Ishikawa (cell line): ENCODE results near the gene NCAPG2.

Source experiments
- CEBPB ChIP-seq: IDR thresholded peaks from 2 replicates; pipeline ENCODE4 v1.6.1; 2012
- CREB1 ChIP-seq: IDR thresholded peaks from 2 replicates; pipeline ENCODE4 v1.6.1; 2012; ENCODE audit warnings: low read depth
- EGR1 ChIP-seq: IDR thresholded peaks from 2 replicates; pipeline ENCODE4 v1.6.1; 2012
- EP300 ChIP-seq: IDR thresholded peaks from 2 replicates; pipeline ENCODE4 v1.6.1; 2012; ENCODE audit warnings: borderline replicate concordance
- FOXM1 ChIP-seq: IDR thresholded peaks from 2 replicates; pipeline ENCODE4 v1.6.1; 2012; ENCODE audit warnings: low read depth, borderline replicate concordance
- NFIC ChIP-seq: IDR thresholded peaks from 2 replicates; pipeline ENCODE4 v1.6.1; 2012
- RAD21 ChIP-seq: IDR thresholded peaks from 2 replicates; pipeline ENCODE4 v1.6.1; 2012; ENCODE audit warnings: low read depth
- TAF1 ChIP-seq: IDR thresholded peaks from 2 replicates; pipeline ENCODE4 v1.6.1; 2012; ENCODE audit warnings: low read depth, mild to moderate bottlenecking
- TCF12 ChIP-seq: IDR thresholded peaks from 2 replicates; pipeline ENCODE4 v1.6.1; 2012; ENCODE audit warnings: low read depth
- TEAD4 ChIP-seq: IDR thresholded peaks from 2 replicates; pipeline ENCODE4 v1.6.1; 2012
- YY1 ChIP-seq: IDR thresholded peaks from 2 replicates; pipeline ENCODE4 v1.6.1; 2012; ENCODE audit warnings: low read depth
- ZBTB7A ChIP-seq: IDR thresholded peaks from 2 replicates; pipeline ENCODE4 v1.6.1; 2012; ENCODE audit warnings: low read depth
- TF ChIP-seq, protein P1 (sequence below): IDR thresholded peaks from 2 replicates; pipeline ENCODE4 v1.6.1; 2012; ENCODE audit warnings: low read depth, mild to moderate bottlenecking
- TF ChIP-seq, protein P2 (sequence below): IDR thresholded peaks from 2 replicates; pipeline ENCODE4 v1.6.1; 2012
- TF ChIP-seq, protein P3 (sequence below): IDR thresholded peaks from 2 replicates; pipeline ENCODE4 v1.6.1; 2012

NCAPG2 gene

DNA sequence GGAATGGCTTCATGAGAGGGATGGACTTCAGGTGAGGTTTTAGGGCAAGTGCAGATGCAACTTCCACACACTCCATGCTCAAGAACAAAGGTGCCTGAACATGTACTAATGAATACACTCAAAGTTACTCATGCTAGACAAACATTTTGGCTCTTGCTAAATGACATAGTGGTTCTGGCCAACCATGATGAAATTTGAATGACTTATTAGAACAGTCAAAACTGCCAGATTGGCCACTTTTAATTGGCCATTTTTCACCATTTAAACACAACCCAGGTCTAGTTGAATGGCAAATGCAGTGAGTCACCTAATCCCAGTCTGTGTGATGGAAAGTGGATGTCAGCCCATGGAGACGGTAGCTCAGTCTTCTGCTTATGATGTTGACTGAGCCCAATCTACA lies 112.1 kb downstream of the NCAPG2 start:
- TF ChIP-seq, protein P1, sequence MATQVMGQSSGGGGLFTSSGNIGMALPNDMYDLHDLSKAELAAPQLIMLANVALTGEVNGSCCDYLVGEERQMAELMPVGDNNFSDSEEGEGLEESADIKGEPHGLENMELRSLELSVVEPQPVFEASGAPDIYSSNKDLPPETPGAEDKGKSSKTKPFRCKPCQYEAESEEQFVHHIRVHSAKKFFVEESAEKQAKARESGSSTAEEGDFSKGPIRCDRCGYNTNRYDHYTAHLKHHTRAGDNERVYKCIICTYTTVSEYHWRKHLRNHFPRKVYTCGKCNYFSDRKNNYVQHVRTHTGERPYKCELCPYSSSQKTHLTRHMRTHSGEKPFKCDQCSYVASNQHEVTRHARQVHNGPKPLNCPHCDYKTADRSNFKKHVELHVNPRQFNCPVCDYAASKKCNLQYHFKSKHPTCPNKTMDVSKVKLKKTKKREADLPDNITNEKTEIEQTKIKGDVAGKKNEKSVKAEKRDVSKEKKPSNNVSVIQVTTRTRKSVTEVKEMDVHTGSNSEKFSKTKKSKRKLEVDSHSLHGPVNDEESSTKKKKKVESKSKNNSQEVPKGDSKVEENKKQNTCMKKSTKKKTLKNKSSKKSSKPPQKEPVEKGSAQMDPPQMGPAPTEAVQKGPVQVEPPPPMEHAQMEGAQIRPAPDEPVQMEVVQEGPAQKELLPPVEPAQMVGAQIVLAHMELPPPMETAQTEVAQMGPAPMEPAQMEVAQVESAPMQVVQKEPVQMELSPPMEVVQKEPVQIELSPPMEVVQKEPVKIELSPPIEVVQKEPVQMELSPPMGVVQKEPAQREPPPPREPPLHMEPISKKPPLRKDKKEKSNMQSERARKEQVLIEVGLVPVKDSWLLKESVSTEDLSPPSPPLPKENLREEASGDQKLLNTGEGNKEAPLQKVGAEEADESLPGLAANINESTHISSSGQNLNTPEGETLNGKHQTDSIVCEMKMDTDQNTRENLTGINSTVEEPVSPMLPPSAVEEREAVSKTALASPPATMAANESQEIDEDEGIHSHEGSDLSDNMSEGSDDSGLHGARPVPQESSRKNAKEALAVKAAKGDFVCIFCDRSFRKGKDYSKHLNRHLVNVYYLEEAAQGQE, result no peak
- TF ChIP-seq YY1 (no peak), EP300 (no peak), CREB1 (no peak), CEBPB (no peak), TAF1 (no peak), TCF12 (no peak), EGR1 (no peak), TEAD4 (no peak), FOXM1 (no peak), RAD21 (no peak), ZBTB7A (no peak), NFIC (no peak)
- TF ChIP-seq, protein P2, sequence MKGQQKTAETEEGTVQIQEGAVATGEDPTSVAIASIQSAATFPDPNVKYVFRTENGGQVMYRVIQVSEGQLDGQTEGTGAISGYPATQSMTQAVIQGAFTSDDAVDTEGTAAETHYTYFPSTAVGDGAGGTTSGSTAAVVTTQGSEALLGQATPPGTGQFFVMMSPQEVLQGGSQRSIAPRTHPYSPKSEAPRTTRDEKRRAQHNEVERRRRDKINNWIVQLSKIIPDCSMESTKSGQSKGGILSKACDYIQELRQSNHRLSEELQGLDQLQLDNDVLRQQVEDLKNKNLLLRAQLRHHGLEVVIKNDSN, result no peak
- TF ChIP-seq, protein P3, sequence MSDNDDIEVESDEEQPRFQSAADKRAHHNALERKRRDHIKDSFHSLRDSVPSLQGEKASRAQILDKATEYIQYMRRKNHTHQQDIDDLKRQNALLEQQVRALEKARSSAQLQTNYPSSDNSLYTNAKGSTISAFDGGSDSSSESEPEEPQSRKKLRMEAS, result no peak

DNA sequence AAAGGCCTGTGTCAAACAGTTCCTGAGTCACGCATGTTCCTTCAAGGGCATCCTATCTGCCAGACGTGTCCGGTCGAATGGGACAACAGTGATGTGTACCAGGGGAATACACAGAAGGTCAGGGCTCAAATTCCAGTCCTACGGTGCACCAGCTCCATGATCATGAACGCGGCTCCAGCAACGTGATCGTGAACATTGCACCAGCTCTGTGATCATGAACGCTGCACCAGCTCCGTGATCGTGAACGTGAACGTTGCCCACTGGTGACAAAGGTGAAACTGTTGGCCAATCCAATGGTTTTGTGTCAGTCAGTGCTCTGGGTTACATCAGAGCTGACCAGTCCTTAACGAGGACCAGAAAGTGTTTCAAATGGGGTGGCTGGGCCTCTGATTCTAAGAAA lies 112.7 kb downstream of the NCAPG2 start:
- TF ChIP-seq EGR1 (no peak), YY1 (no peak), TCF12 (no peak), TEAD4 (no peak), TAF1 (no peak), RAD21 (no peak), EP300 (no peak), FOXM1 (no peak), ZBTB7A (no peak)
- TF ChIP-seq, protein P1, result no peak

DNA sequence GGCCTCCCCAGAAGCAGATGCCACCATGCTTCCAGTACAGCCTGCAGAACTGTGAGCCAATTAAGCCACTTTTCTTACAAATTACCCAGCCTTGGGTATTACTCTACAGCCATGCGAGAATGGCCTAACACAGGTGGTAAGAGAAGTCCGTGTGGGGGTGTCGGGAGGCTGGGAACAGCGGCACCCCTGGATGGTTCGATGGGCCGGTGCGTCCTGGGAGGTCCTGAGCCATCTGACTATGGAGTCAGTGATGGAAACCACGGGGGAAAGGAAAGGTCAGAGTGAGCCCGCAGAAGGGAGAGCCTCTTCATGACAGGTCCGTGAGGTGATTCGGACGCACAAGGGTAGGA lies 114.4 kb downstream of the NCAPG2 start:
- TF ChIP-seq CREB1 (no peak), TEAD4 (no peak), EP300 (no peak), TAF1 (no peak), TCF12 (no peak), NFIC (no peak), YY1 (no peak), RAD21 (no peak), EGR1 (no peak), ZBTB7A (no peak), FOXM1 (no peak)
- TF ChIP-seq, protein P3, result no peak
- TF ChIP-seq, protein P2, result no peak

DNA sequence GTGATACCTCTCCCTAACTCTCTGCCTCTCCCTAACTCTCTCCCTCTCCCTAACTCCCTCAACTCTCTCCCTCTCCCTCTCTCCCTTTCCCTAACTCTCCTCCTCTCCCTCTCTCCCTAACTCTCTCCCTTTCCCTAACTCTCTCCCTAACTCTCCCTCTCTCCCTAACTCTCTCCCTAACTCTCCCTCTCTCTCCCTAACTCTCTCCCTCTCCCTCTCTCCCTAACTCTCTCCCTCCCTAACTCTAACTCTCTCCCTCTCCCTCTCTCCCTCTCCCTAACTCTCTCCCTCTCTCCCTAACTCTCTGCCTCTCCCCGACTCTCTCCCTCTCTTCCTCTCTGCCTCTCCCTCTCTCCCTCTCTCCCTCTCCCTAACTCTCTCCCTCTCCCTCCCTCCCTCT lies 115.0 kb downstream of the NCAPG2 start:
- TF ChIP-seq, protein P1, result no peak
- TF ChIP-seq RAD21, result no peak
- no peak for TF ChIP-seq ZBTB7A
- no peak for TF ChIP-seq YY1
- no peak for TF ChIP-seq FOXM1

DNA sequence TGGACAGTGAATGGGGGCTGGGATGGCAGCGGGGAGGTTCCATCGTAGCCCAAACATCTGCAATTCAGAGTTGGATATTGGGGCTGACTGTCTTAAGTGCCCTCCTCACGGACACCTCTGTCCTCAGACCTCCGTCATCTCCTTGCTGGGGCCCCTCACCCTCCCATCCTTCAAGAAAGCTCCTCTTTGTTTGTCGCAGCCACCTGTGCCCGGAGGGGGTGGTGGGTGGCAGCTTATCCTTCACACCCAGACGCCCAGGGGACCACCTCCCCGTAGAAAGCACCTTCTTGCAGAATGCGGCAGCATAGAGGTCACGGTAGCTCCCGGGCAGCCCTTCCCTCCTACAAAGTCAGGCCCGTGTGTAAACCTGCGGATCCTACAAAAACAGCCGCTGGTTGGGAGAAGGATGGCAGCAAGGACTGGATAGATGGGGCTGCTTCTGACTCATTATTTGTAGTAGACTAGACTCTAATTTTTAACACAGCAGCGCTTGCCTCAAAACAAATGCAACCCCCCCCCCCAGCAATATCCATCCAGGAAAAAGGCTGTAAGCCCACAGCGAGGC lies 115.6 kb downstream of the NCAPG2 start:
- TF ChIP-seq, protein P3, result no peak
- TF ChIP-seq EGR1, result no peak
- no peak for TF ChIP-seq CREB1
- TF ChIP-seq CEBPB, result no peak
- TF ChIP-seq TEAD4, result no peak
- no peak for TF ChIP-seq TAF1
- TF ChIP-seq ZBTB7A, result no peak
- TF ChIP-seq, protein P1, result no peak
- TF ChIP-seq, protein P2, result no peak
- TF ChIP-seq TCF12, result no peak
- no peak for TF ChIP-seq FOXM1
- no peak for TF ChIP-seq RAD21
- TF ChIP-seq YY1, result no peak
